ENCODE measurements around the gene PDZD2.

DNA sequence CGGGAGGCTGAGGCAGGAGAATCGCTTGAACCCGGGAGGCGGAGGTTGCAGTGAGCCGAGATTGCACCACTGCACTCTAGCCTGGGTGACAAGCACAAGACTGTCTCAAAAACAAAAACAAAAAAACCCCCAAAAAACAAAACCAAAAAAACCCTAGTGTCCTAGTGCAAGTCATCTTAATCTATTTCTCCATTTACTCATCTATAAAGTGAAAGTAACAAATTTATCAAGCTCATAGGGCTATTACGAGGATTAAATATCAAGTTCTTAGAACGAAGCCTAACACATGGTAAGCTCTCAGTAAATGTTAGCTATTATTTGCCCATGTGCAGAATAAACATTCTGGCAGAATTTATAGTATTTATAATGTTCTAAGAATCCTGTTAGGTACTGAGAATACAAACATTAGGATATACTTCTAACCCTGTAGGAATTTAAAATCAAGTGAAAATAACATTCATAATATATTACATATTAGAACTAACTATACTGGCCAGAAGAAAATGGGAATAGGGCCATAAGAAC is 490.2 kb downstream of the PDZD2 start:
- TF ChIP-seq, protein P1, sequence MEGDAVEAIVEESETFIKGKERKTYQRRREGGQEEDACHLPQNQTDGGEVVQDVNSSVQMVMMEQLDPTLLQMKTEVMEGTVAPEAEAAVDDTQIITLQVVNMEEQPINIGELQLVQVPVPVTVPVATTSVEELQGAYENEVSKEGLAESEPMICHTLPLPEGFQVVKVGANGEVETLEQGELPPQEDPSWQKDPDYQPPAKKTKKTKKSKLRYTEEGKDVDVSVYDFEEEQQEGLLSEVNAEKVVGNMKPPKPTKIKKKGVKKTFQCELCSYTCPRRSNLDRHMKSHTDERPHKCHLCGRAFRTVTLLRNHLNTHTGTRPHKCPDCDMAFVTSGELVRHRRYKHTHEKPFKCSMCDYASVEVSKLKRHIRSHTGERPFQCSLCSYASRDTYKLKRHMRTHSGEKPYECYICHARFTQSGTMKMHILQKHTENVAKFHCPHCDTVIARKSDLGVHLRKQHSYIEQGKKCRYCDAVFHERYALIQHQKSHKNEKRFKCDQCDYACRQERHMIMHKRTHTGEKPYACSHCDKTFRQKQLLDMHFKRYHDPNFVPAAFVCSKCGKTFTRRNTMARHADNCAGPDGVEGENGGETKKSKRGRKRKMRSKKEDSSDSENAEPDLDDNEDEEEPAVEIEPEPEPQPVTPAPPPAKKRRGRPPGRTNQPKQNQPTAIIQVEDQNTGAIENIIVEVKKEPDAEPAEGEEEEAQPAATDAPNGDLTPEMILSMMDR (IDR thresholded peaks at IDR 0.05; ENCODE audit: low read depth, low read length, poor library complexity, severe bottlenecking): no peak
- no peak for TF ChIP-seq EZH2phosphoT487 (IDR thresholded peaks at IDR 0.05; ENCODE audit: borderline replicate concordance, low read length)

Data from DOHH2 (cell line).